ENCODE data around the gene RPL26.
A peak's percentile ranks its signal among the peaks of the same experiment; 100 is the strongest.

RPL26 gene

GRCh38 chr17:8383143-8383822 lies at the start of gene RPL26:
Gene RPL26, minus strand, starts transcription at chr17:8383193. Its CDS starts 883 bp downstream, at chr17:8382310.
- peak; percentile 98 for DNase-seq (ENCODE audit: low spot score)

DNA sequence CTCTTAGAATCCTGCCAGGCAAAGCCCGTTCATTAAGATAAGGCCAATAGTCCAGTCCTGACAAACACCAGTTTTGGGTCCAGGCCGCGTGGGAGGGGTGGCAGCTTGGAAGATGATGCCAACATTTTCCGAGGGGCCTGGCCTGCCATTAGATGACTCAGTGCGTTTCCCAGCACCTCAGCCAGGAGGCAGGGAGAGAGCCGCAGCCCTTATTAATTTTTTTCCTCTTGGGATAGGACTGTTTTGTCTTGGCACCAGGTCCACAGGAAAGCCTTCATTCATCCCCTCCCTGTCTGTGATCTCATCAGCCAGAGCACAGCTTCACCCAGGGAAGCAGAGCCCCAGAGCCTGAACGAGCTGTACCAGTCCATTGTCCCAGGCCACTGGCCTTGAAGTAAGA lies 48.0 kb upstream of the RPL26 start:
- DNase-seq (ENCODE audit: low spot score): no peak

- no peak for DNase-seq (ENCODE audit: low spot score)
These were observed 43.8 kb upstream of the RPL26 start for GRCh38 chr17:8426802-8427201.

DNA sequence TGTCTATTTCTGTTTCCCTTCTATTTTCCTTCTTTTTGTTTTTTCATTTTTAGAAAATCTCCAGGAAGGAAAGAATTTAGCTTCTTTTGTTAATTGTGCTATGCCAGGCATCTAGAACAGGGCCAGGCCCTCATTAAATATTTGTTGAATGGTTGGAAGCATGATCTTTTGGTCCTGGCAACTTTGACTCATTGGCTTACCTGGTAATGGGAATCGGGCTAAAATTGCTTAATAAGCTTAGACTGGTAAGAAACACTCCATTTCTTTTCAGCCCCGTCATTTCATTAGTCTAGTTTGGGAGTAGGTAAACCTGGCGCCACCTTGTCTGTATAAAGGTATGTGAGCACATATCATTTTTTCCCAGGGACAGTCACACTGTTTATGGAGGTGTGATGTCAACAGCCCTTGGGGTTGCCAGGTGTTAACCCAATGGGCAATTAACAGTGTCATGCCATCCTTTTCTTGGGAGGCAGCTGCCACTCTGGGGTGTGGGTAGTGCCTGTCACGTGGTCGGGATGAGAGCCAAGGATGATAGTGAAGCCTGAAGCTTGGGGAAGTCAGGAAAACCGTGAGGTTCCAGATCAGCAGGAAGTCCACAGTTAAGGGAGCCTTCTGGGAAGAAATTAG lies 43.2 kb upstream of the RPL26 start:
- no peak for DNase-seq (ENCODE audit: low spot score)

DNA sequence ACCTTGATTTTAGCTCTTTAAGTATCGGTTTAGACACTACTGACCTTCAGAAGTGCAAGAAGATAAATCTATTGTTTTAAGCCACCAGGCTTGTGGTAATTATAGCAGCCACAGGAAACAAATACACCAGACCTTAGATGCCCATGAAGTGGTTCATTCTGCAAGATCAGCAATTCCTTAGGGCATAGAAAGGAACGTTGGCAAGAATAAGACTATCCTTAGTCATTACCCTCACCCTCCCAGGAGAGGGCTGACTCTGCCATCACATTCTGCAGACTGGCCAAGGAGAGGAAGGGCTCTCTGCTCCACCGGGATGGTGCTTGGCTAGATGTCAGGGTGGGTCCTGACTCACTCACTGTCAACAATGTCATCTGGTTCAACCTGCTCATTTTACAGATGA lies 38.6 kb upstream of the RPL26 start:
- no peak for DNase-seq (ENCODE audit: low spot score)

- DNase-seq (ENCODE audit: low spot score): no peak
These were observed 37.3 kb upstream of the RPL26 start for GRCh38 chr17:8420041-8420934.

- no peak for DNase-seq (ENCODE audit: low spot score)
These were observed 36.3 kb upstream of the RPL26 start for GRCh38 chr17:8419305-8419704.

GRCh38 chr17:8418471-8418870 lies 35.5 kb upstream of the RPL26 start:
- no peak for DNase-seq (ENCODE audit: low spot score)

DNA sequence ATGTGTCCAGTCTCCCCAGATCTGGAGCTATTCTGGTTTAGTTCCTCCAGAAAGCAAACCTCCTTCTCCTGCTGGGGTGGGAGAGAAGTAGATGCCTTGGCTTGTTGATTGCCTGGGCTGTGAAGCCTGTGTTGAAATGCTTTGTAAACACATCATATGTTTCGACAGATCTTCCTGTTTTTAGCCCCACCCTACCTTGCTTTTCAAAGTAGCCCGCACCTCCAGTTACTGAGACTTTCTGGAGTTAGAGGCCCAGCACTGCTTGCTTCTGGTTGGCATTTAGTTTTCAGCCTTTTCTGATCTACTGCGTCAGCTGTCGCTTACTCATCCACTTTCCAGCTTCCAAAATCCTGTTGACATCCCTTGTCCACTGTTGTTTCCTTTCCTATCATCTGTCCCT lies 34.8 kb upstream of the RPL26 start:
- no peak for DNase-seq (ENCODE audit: low spot score)

GRCh38 chr17:8413938-8414337 lies 30.9 kb upstream of the RPL26 start:
- DNase-seq (ENCODE audit: low spot score): no peak

DNA sequence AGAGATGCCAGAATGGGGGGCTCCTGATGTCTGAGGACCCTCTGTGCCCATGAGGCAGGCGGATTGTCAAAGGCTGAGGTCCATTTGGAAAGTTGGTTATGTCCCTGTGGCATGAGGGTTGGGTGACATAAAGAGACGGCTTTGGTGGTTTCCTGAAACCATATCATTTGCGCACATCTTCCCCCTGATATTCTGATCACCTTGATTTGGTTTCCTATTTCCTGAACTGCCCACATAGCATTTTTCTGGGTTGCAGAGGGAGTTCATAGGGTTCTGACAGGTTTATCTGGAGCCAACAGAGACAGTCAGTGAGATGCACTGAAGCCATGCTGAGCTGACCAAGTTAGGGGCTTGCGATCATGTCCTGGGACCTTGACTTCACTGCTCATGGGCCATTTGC lies 30.3 kb upstream of the RPL26 start:
- DNase-seq (ENCODE audit: low spot score): no peak

- no peak for DNase-seq (ENCODE audit: low spot score)
These were observed 29.1 kb upstream of the RPL26 start for GRCh38 chr17:8412089-8412488.

DNA sequence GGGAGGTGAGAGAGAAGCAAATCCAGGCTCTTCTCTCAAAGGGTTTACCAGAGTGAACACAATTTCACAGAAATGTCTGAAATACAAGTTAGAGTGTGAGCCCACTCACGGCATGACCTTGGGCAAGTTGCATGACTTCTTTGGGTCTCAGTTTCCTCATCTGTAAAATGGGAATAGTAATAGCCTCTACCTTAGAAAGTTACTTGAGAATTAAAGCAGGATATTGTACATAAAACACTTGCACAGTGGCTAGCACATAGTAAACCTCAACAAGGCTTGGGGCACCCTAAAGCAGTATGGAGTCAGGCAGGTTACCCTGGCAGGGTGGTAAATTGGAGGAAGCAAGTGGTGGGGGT lies 27.9 kb upstream of the RPL26 start:
- DNase-seq (ENCODE audit: low spot score): no peak

DNA sequence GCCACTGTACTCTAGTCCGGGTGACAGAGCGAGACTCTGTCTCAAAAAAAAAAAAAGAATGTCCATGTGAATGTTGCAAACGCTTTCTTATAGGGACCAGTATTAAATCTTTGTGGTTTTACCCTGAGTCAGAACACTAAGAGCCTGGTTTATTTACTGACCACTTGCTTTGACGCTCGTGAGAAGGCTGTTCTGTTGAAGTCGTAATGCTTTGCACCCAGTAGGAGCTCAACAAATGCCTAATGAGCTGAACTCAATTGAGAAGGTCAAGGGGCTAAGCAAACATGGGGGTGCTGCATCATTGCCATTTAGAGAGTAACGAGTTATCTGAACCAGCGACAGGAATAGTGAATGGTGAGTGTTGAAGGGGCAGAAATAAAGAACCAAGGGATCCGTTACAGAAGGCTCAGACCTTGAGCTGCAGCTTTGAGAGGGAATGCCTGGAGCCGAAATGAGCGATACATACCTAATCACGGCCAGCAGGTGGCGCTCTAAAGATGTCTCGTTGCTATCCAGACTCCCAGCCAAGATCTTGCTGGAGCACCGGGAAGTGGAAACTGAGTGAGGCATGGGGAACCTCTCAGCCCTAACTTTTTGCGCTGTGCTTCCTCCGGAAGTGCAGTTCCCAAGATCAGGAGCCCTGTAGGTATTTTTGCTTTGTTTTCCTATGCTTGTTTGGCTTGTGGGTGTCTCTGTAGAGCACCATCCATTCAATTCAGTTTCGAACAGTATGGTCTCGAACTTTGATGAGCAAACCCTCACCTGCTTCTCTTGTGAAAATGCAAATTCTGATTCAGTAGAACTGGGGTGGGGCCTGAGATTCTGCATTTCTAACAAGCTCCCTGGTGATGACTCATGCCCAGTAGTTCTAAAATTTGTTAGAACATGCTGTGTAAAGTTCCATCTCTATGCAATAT lies 27.2 kb upstream of the RPL26 start:
- DNase-seq (ENCODE audit: low spot score): peak; percentile 87

DNA sequence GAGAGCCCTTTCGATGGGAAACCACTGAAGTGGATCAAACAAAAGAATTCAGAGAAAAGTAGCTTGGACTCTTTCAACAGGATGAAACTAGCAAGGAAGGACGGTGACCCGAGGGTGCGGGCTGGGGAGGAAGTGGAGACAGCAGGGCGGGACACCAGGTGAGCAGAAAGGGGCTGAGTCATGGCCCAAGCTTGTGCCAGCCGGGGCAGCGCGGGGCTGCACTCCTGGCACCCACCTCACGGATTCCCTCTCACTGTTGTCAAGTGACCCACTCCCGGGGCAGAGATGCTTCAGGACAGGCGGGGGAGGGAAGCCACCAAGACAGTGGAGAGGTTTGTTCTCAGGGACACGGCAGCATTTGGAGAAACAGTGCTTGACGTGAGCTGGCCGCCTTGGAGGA lies 25.4 kb upstream of the RPL26 start:
- DNase-seq (ENCODE audit: low spot score): no peak

DNA sequence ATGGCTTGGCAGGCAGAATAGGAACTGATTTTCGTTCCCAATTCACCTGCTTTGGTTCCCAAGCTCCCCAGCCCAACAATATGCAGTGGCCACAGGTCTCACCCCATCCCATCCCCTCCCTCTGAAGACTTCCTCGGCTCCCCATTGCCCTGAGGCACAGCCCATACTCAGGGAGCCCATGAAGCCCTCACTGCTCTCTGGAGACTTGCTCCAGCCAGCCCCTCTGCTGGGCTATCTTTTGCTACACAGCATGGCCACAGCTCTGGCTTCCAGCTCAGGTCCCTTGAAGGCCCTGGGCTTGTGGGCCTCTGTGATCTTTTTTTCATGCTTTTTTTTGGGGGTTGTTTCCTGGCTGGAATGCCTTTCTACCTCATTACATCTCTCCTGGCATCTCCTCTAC lies 23.2 kb upstream of the RPL26 start:
- no peak for DNase-seq (ENCODE audit: low spot score)

GRCh38 chr17:8405499-8406016 lies 22.6 kb upstream of the RPL26 start:
- DNase-seq (ENCODE audit: low spot score): no peak

DNA sequence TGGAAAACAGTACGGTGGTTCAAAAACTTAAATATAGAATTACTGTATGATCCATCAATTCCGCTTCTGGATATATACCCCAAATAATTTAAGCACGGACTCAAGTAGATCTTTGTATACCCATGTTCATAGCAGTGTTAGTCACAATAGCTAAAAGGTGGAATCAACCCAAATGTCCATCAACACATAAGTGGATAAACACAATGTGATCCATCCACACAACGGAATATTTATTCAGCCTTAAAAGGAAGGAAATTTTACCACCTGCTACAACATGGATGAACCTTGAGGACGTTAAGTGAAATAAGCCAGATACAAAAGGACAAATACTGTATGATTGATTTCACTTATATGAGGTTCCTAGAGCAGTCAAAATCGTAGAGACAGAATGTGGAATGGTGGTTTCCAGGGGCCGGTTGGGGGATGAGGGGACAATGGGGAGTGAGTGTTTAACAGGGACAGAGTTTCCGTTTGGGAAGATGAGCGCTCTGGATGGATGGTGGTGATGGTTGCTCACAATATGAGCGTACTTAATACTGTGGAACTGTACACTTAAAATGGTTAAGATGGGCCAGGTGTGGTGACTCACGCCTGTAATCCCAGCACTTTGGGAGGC lies 20.0 kb upstream of the RPL26 start:
- DNase-seq (ENCODE audit: low spot score): no peak

GRCh38 chr17:8401107-8401506 lies 18.1 kb upstream of the RPL26 start:
- DNase-seq (ENCODE audit: low spot score): no peak

- no peak for DNase-seq (ENCODE audit: low spot score)
These were observed 16.0 kb upstream of the RPL26 start for GRCh38 chr17:8398980-8399379.

GRCh38 chr17:8397636-8398035 lies 14.6 kb upstream of the RPL26 start, which contains the start of gene RNF222:
Gene RNF222, minus strand, starts transcription at chr17:8397827. Its CDS starts 4,366 bp downstream, at chr17:8393461.
- DNase-seq (ENCODE audit: low spot score): no peak
